Erythroblast (primary cell): Measurements from ENCODE around the gene GTF2A1.

Source experiments
- GATA1 ChIP-seq: IDR thresholded peaks from 2 replicates; pipeline ENCODE4 v1.6.1; 2011; ENCODE audit warnings: low read depth, mild to moderate bottlenecking, control low read depth, low read length, moderate library complexity
- POLR2A ChIP-seq: IDR thresholded peaks from 2 replicates; pipeline ENCODE4 v1.6.1; 2011; ENCODE audit warnings: mild to moderate bottlenecking, low read length

GRCh38 chr14:81193924-81194633, 26.7 kb downstream of the GTF2A1 start:
- TF ChIP-seq POLR2A = no peak
- no peak for TF ChIP-seq GATA1
